SK-N-SH (cell line): ENCODE data around the gene SCEL. TPM values are rescaled to one million over a fixed set of nuclear protein-coding genes. Genes with fewer than 3 reads are reported as not detected.

Experiments
- CTCF ChIA-PET: fragments of 300-600, 350-600 bp; formaldehyde crosslinking; extraction: SDS; loops from one replicate; lab custom pipeline; 2021; lab: Yijun Ruan, JAX
- POLR2A ChIA-PET: fragments of 350-600 bp; sonication (Branson Sonifier 250); formaldehyde crosslinking; extraction: SDS; loops from one replicate; lab custom pipeline; 2020; ENCODE audit warnings: antibody characterized with exemption, inconsistent platforms; lab: Yijun Ruan, JAX
- DNase-seq: peaks from one replicate; pipeline ENCODE4 v3.0.0; 2012
- H2AFZ ChIP-seq: fragments of 200-600 bp; sonication (generic); 2 replicates; pipeline ENCODE4 v1.8.1; 2016; ENCODE audit warnings: antibody characterized with exemption, mild to moderate bottlenecking, low read depth
- H3F3A ChIP-seq: fragments of 200-600 bp; sonication (generic); replicated peaks from 2 replicates; pipeline ENCODE3; 2016; ENCODE audit warnings: antibody characterized with exemption, mild to moderate bottlenecking; ENCODE audit not compliant: insufficient read depth
- H3K27ac ChIP-seq, 2 experiments: fragments of 200-500 bp in 1 of 2; fragments of 200-600 bp in 1 of 2; sonication (Bioruptor generic) in 1 of 2; sonication (generic), shearing (Covaris generic) in 1 of 2; 2 replicates each; pipeline versions ENCODE4 v1.5.1 to v1.6.1; 2014 to 2016; ENCODE audit warnings: low read depth in 2 of 2, inconsistent platforms in 1 of 2, low read length in 1 of 2, mild to moderate bottlenecking in 1 of 2, mixed read lengths in 1 of 2
- H3K27me3 ChIP-seq: fragments of 200-600 bp; sonication (generic), shearing (Covaris generic); 2 replicates; pipeline ENCODE4 v1.6.1; 2016; ENCODE audit warnings: mixed run types; ENCODE audit not compliant: insufficient read depth
- H3K36me3 ChIP-seq, 2 experiments: fragments of 200-500 bp in 1 of 2; fragments of 200-600 bp in 1 of 2; sonication (Bioruptor generic) in 1 of 2; sonication (generic) in 1 of 2; replicated peaks in 1 of 2; 2 replicates each; pipeline versions ENCODE3 to v1.5.1; 2014 to 2016; ENCODE audit warnings: low read length in 1 of 2, mild to moderate bottlenecking in 1 of 2; ENCODE audit not compliant: insufficient read depth in 2 of 2, control insufficient read depth in 1 of 2
- H3K4me1 ChIP-seq, 2 experiments: fragments of 200-500 bp in 1 of 2; fragments of 200-600 bp in 1 of 2; sonication (Bioruptor generic) in 1 of 2; sonication (generic), shearing (Covaris generic) in 1 of 2; 2 replicates each; pipeline versions ENCODE4 v1.5.1 to v1.6.1; 2014 to 2016; ENCODE audit warnings: low read depth in 1 of 2, low read length in 1 of 2, mixed run types in 1 of 2; ENCODE audit not compliant: insufficient read depth in 2 of 2, control insufficient read depth in 1 of 2
- H3K4me2 ChIP-seq: fragments of 200-600 bp; sonication (generic), shearing (Covaris generic); 2 replicates; pipeline ENCODE4 v1.6.1; 2017; ENCODE audit warnings: mixed run types
- H3K4me3 ChIP-seq, 2 experiments: fragments of 200-500 bp in 1 of 2; fragments of 200-600 bp in 1 of 2; sonication (Bioruptor generic) in 1 of 2; sonication (generic), shearing (Covaris generic) in 1 of 2; 2 replicates each; pipeline versions ENCODE4 v1.5.1 to v1.8.1; 2014 to 2016; ENCODE audit warnings: low read depth in 2 of 2, inconsistent platforms in 1 of 2, low read length in 1 of 2, mild to moderate bottlenecking in 1 of 2, mixed read lengths in 1 of 2, moderate library complexity in 1 of 2
- H3K79me2 ChIP-seq: fragments of 200-600 bp; sonication (generic); 2 replicates; pipeline ENCODE4 v1.8.1; 2017; ENCODE audit warnings: mild to moderate bottlenecking; ENCODE audit not compliant: insufficient read depth
- H3K9ac ChIP-seq: fragments of 200-600 bp; sonication (generic); 2 replicates; pipeline ENCODE4 v1.6.1; 2017; ENCODE audit warnings: mixed run types
- H3K9me2 ChIP-seq: fragments of 200-600 bp; sonication (generic); 2 replicates; pipeline ENCODE4 v1.6.1; 2017; ENCODE audit warnings: mixed run types
- H3K9me3 ChIP-seq: fragments of 200-600 bp; sonication (generic); 2 replicates; pipeline ENCODE4 v1.6.1; 2017; ENCODE audit warnings: mixed run types, mild to moderate bottlenecking, moderate library complexity
- H4K20me1 ChIP-seq: fragments of 200-600 bp; sonication (generic); 2 replicates; pipeline ENCODE4 v1.6.1; 2017; ENCODE audit warnings: mild to moderate bottlenecking, mixed run types; ENCODE audit not compliant: insufficient read depth
- EP300 ChIP-seq, 2 experiments: IDR thresholded peaks; 2 replicates each; pipeline versions ENCODE4 v1.4.0 to v1.6.1; 2012; ENCODE audit warnings: borderline replicate concordance in 1 of 2, low read depth in 1 of 2, low read length in 1 of 2
- FOXJ3 ChIP-seq: sonication (generic); formaldehyde crosslinking; IDR thresholded peaks from 2 replicates; pipeline ENCODE4 v1.5.1; 2020; ENCODE audit warnings: mild to moderate bottlenecking, missing genetic modification reagents
- JUND ChIP-seq: IDR thresholded peaks from 2 replicates; pipeline ENCODE4 v1.4.0; 2012
- MEF2A ChIP-seq: IDR thresholded peaks from 2 replicates; pipeline ENCODE4 v1.4.0; 2012; ENCODE audit warnings: low read depth, borderline replicate concordance
- MXI1 ChIP-seq: IDR thresholded peaks from 2 replicates; pipeline ENCODE4 v1.6.1; 2012; ENCODE audit warnings: mild to moderate bottlenecking, low read depth, low read length, improper control_type of control experiment
- NFIC ChIP-seq: IDR thresholded peaks from 2 replicates; pipeline ENCODE4 v1.4.0; 2012; ENCODE audit warnings: borderline replicate concordance
- RAD21 ChIP-seq: IDR thresholded peaks from 2 replicates; pipeline ENCODE4 v1.6.1; 2012; ENCODE audit warnings: mild to moderate bottlenecking, low read length
- SIN3A ChIP-seq: IDR thresholded peaks from 2 replicates; pipeline ENCODE4 v1.6.1; 2012; ENCODE audit warnings: low read depth, mild to moderate bottlenecking, low read length, moderate library complexity, borderline replicate concordance
- TCF12 ChIP-seq: IDR thresholded peaks from 2 replicates; pipeline ENCODE4 v1.4.0; 2012
- WGBS: methylation state at CpG from one replicate; pipeline ENCODE4 v1.1.6; 2017; ENCODE audit warnings: low lambda C conversion rate; 5-methylcytosine and 5-hydroxymethylcytosine counted together
- polyA plus RNA-seq, 3 experiments: library from polyadenylated mRNA; depleted of rRNA; stranded (reverse); fragments of >200 nt; gene quantifications; 2 replicates each; pipeline ENCODE4 v1.2.3, GENCODE V29; 2012
- TF ChIP-seq, protein P1 (sequence below): fragments of 150-350 bp; IDR thresholded peaks from 2 replicates; pipeline ENCODE4 v1.6.1; 2016; ENCODE audit warnings: mild to moderate bottlenecking, low read depth, low read length
- TF ChIP-seq, protein P2 (sequence below): fragments of 150-350 bp; IDR thresholded peaks from 2 replicates; pipeline ENCODE4 v1.6.1; 2017; ENCODE audit warnings: antibody characterized with exemption, low read length, low read depth, borderline replicate concordance
- TF ChIP-seq, protein P3 (sequence below): IDR thresholded peaks from 2 replicates; pipeline ENCODE4 v1.4.0; 2012; ENCODE audit warnings: low read depth, borderline replicate concordance

SCEL gene
- polyA plus RNA-seq, 1 of the 3 experiments (the other 2 are of a cell fraction): 0.02 TPM

DNA sequence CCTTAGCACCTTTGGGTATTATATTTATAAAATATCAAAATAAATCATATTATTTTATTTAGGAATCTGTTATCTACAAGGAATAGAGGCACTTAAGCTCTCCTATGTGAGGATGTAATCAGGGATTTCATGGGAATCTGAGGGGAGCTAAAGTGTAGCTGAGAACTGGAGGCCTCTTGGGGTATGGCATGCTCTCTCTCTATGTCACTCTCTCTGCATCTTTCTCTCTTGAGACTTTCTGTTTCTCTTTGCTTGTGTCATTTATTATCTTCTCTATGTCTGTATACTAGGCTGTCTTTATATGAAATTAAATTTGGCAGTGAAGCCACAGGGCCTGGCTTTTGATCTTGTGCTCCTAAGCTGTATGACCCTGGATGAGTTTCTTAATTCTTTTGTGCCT, 37.7 kb upstream of the SCEL start (continued):
- TF ChIP-seq, protein P1, sequence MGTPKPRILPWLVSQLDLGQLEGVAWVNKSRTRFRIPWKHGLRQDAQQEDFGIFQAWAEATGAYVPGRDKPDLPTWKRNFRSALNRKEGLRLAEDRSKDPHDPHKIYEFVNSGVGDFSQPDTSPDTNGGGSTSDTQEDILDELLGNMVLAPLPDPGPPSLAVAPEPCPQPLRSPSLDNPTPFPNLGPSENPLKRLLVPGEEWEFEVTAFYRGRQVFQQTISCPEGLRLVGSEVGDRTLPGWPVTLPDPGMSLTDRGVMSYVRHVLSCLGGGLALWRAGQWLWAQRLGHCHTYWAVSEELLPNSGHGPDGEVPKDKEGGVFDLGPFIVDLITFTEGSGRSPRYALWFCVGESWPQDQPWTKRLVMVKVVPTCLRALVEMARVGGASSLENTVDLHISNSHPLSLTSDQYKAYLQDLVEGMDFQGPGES: no peak
- TF ChIP-seq NFIC: no peak
- TF ChIP-seq, protein P2, sequence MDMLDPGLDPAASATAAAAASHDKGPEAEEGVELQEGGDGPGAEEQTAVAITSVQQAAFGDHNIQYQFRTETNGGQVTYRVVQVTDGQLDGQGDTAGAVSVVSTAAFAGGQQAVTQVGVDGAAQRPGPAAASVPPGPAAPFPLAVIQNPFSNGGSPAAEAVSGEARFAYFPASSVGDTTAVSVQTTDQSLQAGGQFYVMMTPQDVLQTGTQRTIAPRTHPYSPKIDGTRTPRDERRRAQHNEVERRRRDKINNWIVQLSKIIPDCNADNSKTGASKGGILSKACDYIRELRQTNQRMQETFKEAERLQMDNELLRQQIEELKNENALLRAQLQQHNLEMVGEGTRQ: no peak

DNA sequence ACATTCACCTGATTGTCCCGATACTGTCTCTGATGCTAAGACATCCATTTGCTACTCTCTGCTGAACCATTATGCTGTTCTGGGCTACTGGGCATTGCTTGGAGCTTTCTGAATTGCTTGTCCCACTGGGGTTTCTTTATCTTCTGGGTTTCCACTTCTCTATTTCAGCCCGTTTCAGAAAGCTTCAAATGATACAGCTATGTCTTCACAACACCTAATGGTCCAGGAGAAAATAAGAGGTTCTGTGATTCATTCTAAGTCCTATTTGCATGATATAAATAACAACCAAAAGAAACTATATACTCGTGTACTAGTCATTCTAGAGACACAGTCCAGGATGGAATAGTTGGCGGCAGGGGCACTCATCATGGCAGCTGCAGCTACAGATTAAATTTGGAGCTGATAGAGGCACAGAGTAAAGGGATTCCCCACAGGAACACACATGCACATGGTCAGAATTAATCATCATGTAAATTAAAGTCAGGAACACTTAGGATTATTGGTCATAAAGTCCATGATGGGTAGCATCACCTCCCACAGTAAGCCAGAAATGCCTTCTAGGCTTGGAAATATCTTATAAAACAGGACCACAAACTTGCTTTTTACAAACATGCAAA, 33.3 kb upstream of the SCEL start:
- WGBS: 65% methylated on average over 4 of the region's 4 CpGs

More for the DNA sequence above, 33.3 kb upstream of the SCEL start:
- TF ChIP-seq EP300 (IDR thresholded peaks at IDR 0.05; ENCODE audit: borderline replicate concordance in 1 of 2, low read depth in 1 of 2, low read length in 1 of 2) (no peak), JUND (no peak), MXI1 (no peak), FOXJ3 (CRISPR knock-in tag) (no peak), TCF12 (no peak), SIN3A (no peak), RAD21 (no peak), MEF2A (no peak)
- TF ChIP-seq, protein P3, sequence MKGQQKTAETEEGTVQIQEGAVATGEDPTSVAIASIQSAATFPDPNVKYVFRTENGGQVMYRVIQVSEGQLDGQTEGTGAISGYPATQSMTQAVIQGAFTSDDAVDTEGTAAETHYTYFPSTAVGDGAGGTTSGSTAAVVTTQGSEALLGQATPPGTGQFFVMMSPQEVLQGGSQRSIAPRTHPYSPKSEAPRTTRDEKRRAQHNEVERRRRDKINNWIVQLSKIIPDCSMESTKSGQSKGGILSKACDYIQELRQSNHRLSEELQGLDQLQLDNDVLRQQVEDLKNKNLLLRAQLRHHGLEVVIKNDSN: no peak
- TF ChIP-seq, protein P1: no peak
- no peak overlapping the region for H3K4me3 ChIP-seq
- H3F3A ChIP-seq: no peaks in the 10 kb centered on the region
- H4K20me1 ChIP-seq: no peaks in the 10 kb centered on the region
- no peaks in the 10 kb centered on the region; the same call in 1 of the 2 replicates for H3K27me3 ChIP-seq
- H3K4me2 ChIP-seq: no peak overlapping the region
- no peaks in the 10 kb centered on the region; a peak in 1 of 4 replicates for H3K4me1 ChIP-seq
- no peak overlapping the region for H3K27ac ChIP-seq
- no peak overlapping the region for H2AFZ ChIP-seq
- no peaks in the 10 kb centered on the region for H3K36me3 ChIP-seq
- H3K9me3 ChIP-seq: no peaks in the 10 kb centered on the region
- ChIA-PET CTCF (interaction anchor here (1.2 to 3.4 kb wide), 4 partner anchors 9 to 63 kb away, joined by 3 to 15 read pairs (median 4); no protein-coding TSS in a partner anchor), POLR2A (no interaction called here)
- DNase-seq: no peak
- no peaks in the 10 kb centered on the region for H3K9me2 ChIP-seq
- no peak overlapping the region for H3K9ac ChIP-seq
- H3K79me2 ChIP-seq: no peaks in the 10 kb centered on the region
